ENCODE data around the gene PPP2R5A.
"Not testable (repeated sequence)": the region's sequence is repeated elsewhere in the genome, so short reads cannot be mapped to it uniquely, and the experiment has no call there.

PPP2R5A gene

DNA sequence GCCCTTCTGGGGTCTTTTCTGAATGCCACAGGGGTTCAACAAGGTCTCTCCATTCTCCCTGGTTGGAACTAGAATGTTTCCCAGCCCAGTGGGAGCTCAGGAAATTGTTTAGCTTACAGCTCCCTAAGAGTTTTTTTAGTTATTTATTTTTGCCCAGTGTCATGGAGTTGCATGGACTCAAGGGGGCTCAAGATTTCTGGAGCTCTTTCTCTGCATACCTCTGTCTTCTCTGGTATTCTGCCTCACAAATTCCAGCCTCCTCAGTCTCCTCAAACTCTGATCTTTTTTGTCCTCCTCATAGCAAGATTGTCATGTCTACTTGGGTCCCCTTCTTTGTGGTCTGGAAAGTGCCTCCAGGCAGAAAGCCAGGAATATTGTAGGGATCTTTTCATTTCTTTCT, 15.9 kb upstream of the PPP2R5A start:
- no peak for DNase-seq

DNA sequence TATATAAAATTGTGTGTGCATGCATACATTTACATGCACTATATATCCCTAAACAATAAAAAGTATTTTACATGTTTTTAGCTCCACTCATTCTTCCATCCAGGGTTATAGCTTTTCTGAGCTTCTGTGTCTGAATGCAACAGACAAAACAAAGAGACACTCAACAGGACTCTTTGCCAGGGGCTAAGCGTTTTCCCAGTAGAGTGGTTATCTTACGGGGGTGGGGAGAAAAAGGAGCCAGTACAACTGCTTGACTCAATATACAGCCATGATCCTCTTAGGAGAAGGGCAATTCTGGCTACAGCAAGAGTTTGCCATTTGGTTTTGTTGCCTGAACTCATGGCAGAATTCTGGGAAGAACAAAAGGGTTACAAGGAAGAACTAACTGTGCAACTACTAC, 14.6 kb upstream of the PPP2R5A start:
- DNase-seq = no peak

- DNase-seq = no peak
These were observed 14.0 kb upstream of the PPP2R5A start for GRCh38 chr1:212271234-212271633.

DNA sequence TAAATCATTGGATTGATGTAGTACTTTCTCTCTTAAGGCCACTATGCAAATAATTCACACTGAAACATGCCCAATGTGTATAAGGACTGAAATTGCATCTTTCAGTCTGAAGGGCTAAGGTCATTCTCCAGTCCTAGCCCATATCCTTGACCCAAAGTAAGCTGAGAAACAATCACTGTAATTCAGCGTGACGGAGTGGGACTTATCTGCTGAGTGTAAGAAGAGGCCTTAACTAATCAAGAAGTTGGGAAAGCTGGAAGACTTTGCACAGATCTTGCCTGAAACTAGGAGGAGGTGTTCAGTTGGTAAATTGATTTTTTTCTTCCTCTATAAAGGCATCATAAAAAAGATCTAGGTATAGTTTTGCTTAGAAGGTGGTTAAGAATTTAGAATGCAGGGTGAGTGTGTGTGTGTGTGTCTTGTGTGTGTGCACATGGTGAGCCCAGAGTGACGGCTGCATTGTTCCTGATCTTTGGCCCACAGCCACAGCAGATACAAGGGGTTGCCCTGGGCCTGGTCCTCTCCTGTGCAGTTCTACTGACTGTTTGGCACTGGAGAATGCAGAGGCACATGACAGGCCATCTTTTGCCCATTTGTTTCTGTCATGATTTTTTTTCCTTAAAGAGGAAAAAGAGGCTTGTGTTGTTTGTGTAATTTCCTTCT, 13.3 kb upstream of the PPP2R5A start:
- no peak for DNase-seq

DNA sequence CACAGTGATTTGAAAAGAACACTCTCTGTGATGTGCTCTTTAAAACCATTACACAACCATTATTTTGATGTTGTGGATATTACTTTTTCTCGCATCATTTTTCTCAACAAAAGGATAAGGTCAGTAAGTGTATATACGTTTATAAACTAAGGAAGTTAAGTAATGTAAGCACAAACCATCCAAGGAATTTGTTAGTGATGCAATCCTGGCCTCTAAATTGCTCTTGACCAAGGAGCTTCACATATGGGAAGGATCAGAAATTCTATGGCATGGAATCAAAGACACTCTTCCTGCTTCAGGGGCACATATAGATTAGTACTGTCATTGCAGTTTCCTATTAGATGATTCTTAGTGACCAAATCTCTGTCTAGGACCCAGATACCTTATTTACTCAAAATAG, 3.6 kb upstream of the PPP2R5A start:
- DNase-seq = no peak

DNA sequence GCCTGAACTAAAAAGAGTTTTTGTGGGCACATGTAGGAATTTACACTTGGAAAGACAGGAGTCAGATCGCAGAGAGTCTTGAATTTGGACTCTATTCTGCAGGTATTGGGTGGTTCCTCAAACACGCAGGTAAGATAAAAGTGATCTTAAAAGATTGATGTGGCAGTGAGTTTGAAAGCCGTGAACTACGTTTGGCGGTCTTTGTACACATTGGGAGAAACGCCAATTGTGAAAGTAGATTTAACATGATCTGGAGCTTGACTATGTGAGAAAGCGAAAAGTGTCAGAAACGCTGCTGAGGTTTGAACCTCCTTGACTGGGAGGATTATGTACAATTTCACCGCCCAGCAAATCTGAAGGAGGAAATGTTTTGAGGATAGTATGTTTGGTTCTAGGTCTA, 1.5 kb upstream of the PPP2R5A start:
- DNase-seq = no peak

DNA sequence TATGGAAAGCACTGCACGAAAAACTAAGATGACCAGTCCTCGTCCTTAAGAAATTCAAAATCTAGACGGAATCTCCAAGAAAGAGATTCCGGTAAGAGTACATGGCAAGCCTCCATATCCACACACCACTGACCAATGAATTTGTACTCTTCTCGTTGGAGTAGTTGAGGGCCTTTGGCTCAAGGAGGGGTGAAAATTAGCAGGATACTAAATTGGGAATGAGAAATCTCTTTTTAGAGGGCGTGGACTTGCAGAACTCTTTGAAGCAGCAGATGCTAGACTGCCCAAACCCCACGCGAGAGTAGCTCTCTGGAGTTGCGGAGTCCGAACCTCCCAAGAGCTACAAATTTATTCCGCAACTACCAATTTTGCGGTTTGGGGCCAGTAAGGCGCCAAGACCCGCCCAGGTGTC, 872 bp upstream of the PPP2R5A start:
- no peak for DNase-seq

- DNase-seq = peak; percentile 59 to 62
These were observed 710 bp downstream of the PPP2R5A start for GRCh38 chr1:212285685-212286555.

- DNase-seq = no peak
These were observed 1.4 kb downstream of the PPP2R5A start for GRCh38 chr1:212286556-212287131.

DNA sequence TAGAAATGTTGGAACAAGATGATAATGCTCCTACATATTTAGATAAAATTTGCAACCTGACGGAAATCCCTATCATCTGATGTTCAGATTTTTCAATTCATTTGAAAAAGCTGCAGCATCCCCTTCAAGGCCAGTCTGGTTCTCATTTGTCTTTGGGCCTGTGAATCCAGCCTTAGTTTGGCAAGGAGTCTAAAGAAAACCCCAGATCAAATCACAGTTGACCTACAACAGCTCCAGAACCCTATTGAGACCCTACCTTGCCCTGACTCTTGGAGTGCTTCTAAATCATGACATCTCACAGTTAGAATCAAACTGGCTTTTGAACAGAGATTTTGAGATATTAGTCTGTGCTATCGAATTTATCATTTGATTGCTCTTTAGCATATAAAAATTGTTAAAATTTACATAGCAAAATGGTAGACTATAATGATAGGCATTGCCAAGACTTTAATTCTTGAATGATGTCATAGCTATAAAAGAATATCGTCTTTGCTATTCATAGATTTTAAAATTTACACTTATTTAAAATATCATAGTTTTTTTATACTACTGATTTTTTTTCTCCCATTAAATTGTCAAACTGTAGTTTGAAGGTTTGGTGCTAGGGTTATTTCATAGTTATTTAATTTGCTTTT, 2.2 kb downstream of the PPP2R5A start:
- no peak for DNase-seq

- not testable (repeated sequence) for DNase-seq
These were observed 2.8 kb downstream of the PPP2R5A start for GRCh38 chr1:212287995-212288394.

DNA sequence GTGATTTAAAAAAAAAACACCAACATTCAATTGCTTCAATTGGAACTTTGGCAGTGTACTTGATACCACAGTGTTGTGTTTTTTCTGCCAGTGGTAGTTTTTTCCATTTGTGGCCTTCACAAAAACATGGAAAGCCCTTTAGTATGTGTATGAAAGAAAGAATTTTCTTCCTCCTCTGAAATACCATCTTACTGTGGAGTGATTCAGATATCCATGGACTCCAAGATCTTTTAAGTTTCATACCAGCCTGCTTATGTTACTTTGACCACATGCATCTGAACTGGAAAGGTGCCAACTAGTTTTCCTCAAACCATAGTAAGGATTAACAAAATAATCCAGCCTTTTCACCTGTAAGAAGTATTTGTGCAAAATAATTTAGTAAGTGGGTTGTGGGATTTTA, 3.4 kb downstream of the PPP2R5A start:
- no peak for DNase-seq

- no peak for DNase-seq
These were observed 4.3 kb downstream of the PPP2R5A start for GRCh38 chr1:212289262-212290077.

DNA sequence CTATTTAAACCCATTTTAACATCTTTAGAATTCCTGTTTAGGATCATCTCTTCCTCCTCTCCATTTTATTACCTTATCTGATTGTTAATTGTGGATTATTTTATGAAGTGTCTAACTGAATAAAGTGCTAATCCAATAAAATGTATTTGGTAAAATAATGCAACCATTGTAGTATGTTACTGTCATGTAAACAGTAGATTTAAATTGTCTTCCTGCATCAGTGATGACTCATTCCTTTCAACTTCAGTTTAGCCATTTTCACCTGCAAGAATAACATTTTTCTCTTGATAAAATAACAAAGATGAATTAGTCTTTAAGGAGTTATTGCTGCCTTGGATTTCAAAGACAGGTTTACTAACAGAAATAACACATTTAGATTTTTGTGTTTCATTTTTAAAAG, 5.4 kb downstream of the PPP2R5A start:
- no peak for DNase-seq

DNA sequence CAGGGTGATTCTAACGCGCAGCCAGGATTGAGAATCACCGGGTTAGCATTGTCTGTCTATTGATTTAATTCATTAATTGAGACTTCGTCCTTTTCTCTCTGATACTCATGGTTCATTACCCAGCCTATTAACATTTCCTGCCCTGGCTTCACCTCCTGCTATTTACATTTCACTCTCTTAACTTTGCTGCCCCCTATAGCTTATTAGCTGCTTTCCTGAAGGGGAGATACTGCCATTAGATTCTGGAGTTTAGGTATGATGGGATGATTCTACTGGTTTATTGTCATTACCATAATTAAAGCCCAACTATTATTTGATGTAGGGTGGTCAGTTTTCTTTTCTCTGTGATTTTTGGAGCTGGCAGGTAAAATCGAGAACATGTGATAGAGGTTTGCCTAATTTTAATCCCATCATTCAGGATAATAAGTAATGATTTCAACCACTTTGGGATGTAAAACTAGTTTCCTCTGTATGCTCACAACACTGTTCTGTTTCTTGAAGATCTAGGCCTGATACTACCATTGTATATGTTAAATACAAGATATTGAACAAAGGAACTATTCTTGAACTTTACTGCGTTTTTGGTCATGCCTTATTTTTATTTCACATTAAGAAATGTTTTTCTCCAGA, 6.4 kb downstream of the PPP2R5A start:
- DNase-seq = no peak

DNA sequence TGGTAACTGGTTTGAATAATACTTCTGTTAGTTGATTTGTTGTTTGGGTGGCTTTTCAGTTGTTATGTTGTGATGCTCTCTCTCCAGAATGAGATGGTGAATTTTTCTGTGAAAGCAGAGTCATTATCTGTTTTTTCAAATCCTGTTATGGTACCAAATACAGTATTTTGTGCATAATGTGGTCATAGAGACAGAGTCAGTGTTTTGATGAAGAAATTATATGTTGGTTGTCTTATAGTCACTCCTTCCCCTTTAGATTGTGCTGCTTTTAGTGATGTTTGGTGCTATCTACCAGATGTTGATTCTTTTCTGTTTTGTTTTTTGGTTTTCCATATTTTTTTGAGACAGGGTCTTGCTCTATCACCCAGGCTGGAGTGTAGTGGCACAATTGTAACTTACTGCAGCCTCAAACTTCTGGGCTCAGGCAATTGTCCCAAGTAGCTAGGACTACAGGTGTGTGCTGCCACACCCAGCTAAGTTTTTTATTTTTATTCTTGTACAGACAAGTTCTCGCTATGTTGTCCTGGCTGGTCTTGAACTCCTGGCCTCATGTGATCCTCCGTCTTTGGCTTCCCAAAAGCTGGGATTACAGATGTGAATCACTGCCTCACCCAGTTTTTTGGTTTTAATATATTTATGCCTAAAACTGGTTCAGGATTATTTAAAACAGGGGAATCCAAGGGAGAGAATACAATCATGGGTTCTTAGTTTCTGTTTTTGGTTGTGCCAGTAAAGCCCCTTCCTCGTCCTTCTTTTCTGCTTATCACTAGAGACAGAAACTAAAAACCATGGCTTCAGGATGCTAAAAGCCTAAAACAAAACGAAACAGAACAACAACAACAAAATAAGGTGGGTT, 7.3 kb downstream of the PPP2R5A start:
- DNase-seq = no peak

DNA sequence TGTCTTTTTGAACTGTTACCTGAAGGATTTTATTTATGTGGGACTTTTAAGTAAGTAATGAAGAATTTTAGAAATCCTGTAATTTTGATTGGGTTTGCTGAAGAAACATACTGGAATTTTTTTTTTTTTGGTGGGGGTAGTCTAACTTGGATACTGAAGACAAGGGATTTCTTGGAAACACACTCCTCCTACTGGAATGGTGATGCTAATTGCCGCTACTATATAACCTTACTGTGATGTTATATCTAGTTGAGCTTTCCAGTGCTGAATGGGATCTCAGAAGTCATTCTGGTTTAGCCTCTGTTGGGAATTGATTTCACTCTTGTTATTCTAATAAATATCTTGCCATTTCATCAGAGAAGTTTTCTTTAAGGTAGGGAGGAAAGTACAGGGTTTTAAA, 8.4 kb downstream of the PPP2R5A start:
- DNase-seq = no peak

GRCh38 chr1:212294983-212295382, 9.8 kb downstream of the PPP2R5A start:
- no peak for DNase-seq

- DNase-seq = no peak
These were observed 10.4 kb downstream of the PPP2R5A start for GRCh38 chr1:212295579-212295978.

- DNase-seq = no peak
These were observed 12.1 kb downstream of the PPP2R5A start for GRCh38 chr1:212297338-212297737.

GRCh38 chr1:212301580-212301979, 16.4 kb downstream of the PPP2R5A start:
- no peak for DNase-seq
